Measurements from ENCODE around the gene TMEM125. TPM values are rescaled to one million over a fixed set of nuclear protein-coding genes. Genes with fewer than 3 reads are reported as not detected.

Gene TMEM125
- total RNA-seq, 3 donors from 2014 or later: 31.9 to 71.6 (median 40.6) TPM

DNA sequence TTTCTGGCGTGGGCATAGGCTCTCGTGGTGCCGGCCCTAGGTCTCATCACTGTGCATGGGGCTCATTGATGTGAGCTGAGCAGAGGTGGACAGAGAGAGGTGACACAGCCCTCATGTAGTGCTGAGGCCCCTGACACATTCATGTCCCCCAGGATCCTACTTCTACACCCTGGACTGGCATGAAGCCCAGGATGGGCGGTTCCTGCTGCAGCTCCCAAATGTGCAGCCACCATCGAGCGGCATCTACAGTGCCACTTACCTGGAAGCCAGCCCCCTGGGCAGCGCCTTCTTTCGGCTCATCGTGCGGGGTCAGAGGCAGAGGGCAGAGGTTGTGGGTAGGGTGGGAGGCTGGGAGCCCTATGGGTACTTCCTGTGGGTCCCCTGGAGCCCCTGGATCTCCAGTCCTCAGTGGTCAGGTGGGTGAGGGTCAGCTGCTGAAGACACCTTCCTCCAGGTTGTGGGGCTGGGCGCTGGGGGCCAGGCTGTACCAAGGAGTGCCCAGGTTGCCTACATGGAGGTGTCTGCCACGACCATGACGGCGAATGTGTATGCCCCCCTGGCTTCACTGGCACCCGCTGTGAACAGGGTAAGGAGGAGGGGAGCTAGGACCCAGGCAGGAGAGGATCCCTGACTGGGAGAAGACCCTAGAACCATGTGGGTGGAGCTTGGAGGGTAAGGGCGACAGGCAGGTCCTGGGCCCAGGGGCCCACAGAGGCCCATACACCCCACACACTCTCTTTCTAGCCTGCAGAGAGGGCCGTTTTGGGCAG is 37.1 kb downstream of the TMEM125 start:
- H3K36me3 ChIP-seq (ENCODE audit: low read depth): no peaks in the 10 kb centered on the region
- H3K4me1 ChIP-seq (ENCODE audit: low read depth): peaks cover 20% of the 10 kb centered on the region
- no peak overlapping the region for H3K4me3 ChIP-seq
- no peaks in the 10 kb centered on the region for H3K9me3 ChIP-seq
- DNase-seq (peak in 1 of 3 donors; percentile 46), ATAC-seq (no peak)
- TF ChIP-seq, protein P1, sequence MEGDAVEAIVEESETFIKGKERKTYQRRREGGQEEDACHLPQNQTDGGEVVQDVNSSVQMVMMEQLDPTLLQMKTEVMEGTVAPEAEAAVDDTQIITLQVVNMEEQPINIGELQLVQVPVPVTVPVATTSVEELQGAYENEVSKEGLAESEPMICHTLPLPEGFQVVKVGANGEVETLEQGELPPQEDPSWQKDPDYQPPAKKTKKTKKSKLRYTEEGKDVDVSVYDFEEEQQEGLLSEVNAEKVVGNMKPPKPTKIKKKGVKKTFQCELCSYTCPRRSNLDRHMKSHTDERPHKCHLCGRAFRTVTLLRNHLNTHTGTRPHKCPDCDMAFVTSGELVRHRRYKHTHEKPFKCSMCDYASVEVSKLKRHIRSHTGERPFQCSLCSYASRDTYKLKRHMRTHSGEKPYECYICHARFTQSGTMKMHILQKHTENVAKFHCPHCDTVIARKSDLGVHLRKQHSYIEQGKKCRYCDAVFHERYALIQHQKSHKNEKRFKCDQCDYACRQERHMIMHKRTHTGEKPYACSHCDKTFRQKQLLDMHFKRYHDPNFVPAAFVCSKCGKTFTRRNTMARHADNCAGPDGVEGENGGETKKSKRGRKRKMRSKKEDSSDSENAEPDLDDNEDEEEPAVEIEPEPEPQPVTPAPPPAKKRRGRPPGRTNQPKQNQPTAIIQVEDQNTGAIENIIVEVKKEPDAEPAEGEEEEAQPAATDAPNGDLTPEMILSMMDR (IDR thresholded peaks at IDR 0.05): no peak
- intact Hi-C loops (cut with DNase I, micrococcal nuclease): no loop called here

DNA sequence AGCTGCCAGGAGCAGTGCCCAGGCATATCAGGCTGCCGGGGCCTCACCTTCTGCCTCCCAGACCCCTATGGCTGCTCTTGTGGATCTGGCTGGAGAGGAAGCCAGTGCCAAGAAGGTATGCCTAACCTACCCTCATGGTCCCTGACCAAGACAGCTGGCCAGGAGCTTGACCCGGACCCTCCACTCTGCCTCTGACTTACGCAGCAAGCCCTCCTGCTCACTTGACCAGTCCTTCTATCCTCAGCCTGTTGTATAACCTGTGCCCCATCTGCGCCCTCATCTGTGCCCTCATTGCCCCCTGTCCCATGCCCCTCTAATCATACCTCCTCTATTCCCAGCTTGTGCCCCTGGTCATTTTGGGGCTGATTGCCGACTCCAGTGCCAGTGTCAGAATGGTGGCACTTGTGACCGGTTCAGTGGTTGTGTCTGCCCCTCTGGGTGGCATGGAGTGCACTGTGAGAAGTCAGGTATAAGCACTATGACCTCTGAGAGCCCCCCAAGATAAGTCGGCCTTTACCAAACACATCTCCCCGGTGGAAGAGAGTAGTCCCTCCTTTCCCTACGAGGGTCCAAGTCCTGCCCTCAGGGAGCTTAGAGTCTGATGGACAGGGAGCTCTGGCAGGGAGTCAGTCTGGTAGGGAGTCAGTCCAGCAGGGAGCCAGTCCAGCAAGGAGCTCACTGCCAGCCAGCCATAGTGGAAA is 37.8 kb downstream of the TMEM125 start:
- Histone ChIP-seq H3K4me3 (no peak overlapping the region), H3K9me3 (no peaks in the 10 kb centered on the region), H3K36me3 (ENCODE audit: low read depth) (no peaks in the 10 kb centered on the region), H3K4me1 (ENCODE audit: low read depth) (peaks cover 13% of the 10 kb centered on the region)
- DNase-seq (peak in 1 of 3 donors; percentile 32), ATAC-seq (no peak)
- TF ChIP-seq, protein P1 (IDR thresholded peaks at IDR 0.05): no peak
- intact Hi-C loops (cut with DNase I, micrococcal nuclease): no loop called here

DNA sequence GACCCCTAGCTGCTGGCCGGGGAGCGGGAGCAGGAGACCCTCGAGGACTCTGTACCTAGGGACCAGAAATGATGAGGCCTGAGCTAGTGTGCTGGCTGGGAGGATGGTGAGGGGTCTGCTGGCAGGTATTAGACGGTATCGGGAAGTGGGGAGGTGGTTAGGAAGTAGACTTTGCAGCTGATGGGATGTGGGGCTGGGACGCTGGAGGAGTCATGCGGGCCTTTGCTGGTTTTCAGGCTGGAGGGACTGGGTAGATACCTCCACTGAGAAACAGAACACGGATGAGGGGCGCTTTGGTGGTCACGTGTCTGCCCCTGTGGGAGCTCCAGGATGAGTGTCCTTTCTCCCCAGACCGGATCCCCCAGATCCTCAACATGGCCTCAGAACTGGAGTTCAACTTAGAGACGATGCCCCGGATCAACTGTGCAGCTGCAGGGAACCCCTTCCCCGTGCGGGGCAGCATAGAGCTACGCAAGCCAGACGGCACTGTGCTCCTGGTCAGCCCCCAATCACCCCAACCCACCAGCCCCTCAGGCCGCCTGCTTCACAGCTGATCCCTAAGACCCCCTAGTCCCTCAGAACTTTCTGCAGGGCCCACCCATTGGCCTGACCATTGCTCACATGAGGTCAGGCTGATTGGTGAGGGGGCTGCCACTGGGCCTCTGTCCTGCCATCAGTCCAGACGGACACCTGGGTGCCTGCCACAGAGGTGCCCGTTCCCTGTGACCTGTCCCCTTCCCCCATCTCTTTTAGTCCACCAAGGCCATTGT is 39.0 kb downstream of the TMEM125 start:
- H3K36me3 ChIP-seq (ENCODE audit: low read depth): no peaks in the 10 kb centered on the region
- no peak overlapping the region for H3K4me3 ChIP-seq
- ATAC-seq (no peak), DNase-seq (peak in 1 of 3 donors; percentile 25)
- H3K4me1 ChIP-seq (ENCODE audit: low read depth): peaks cover 7% of the 10 kb centered on the region
- no peaks in the 10 kb centered on the region for H3K9me3 ChIP-seq
- intact Hi-C loops (cut with DNase I, micrococcal nuclease): no loop called here
- TF ChIP-seq, protein P1 (IDR thresholded peaks at IDR 0.05): no peak

DNA sequence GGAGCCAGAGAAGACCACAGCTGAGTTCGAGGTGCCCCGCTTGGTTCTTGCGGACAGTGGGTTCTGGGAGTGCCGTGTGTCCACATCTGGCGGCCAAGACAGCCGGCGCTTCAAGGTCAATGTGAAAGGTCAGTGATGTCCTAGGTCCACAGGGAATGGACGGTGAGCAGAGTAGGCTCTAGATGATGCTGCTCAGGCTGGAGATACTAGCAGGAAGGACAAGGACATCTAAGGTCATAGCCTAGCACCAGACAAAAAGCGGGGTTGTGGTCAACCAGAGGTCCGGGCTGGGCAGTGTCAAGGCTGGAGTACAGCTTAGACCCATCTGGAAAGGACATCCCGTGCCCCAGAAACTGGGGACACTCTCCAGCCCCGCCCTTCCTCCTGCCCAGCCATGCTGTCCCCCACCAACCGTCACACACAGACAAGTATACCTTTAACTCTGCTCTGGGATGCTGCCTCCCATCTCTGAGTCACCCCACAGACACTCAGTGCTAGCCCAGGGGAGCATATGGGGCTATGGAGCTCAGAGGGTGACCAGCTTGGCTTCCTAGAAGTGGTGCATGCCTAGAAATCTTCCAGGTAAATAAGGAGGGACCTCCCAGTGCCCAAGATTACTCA is 39.7 kb downstream of the TMEM125 start:
- Histone ChIP-seq H3K4me3 (no peak overlapping the region), H3K4me1 (ENCODE audit: low read depth) (peaks cover 6% of the 10 kb centered on the region), H3K9me3 (no peaks in the 10 kb centered on the region), H3K36me3 (ENCODE audit: low read depth) (no peaks in the 10 kb centered on the region)
- intact Hi-C loops (cut with DNase I, micrococcal nuclease): no loop called here
- TF ChIP-seq, protein P1 (IDR thresholded peaks at IDR 0.05): no peak
- peak in 1 of 3 donors; percentile 8 for DNase-seq
- no peak for ATAC-seq

DNA sequence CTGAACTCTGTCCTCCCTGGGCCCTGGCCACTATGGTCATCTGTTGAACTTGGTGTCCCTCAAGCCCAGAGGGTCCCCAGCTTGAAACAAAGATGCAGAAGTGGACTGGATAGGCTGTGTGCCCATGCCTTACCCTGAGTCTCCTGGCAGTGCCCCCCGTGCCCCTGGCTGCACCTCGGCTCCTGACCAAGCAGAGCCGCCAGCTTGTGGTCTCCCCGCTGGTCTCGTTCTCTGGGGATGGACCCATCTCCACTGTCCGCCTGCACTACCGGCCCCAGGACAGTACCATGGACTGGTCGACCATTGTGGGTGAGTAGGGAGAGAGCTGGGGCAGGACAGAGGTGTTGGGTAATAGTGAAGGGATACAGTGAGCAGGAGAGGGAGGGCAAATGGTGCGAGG is 41.7 kb downstream of the TMEM125 start:
- Histone ChIP-seq H3K4me1 (ENCODE audit: low read depth) (peaks cover 6% of the 10 kb centered on the region), H3K4me3 (no peak overlapping the region), H3K9me3 (no peaks in the 10 kb centered on the region), H3K36me3 (ENCODE audit: low read depth) (no peaks in the 10 kb centered on the region)
- intact Hi-C loops (cut with DNase I, micrococcal nuclease): no loop called here
- peak in 1 of 3 donors; percentile 29 for DNase-seq
- ATAC-seq: no peak
- TF ChIP-seq, protein P1 (IDR thresholded peaks at IDR 0.05): no peak

Measured in mucosa of descending colon (tissue), 3 donors.